IMR-90 (cell line): ENCODE measurements around the gene EML4. TPM values are rescaled to one million over a fixed set of nuclear protein-coding genes. Genes with fewer than 3 reads are reported as not detected.

Experiments
- ATAC-seq: fragments of 200-7000 bp; cut with Tn5 transposase; 2 replicates; pipeline ENCODE4 v1.9.1; 2020; ENCODE audit warnings: low read depth, mild to moderate bottlenecking, moderate library complexity
- BruUV-seq: library from RNA; stranded (reverse); fragments of 400-500 nt; replicated peaks from 2 replicates; lab custom pipeline; 2021; lab: Mats Ljungman, UMichigan
- CTCF ChIA-PET: fragments of 300-600 bp; formaldehyde crosslinking; extraction: SDS; loops from one replicate; lab custom pipeline; 2021; ENCODE audit warnings: antibody characterized with exemption; lab: Yijun Ruan, JAX
- POLR2A ChIA-PET: fragments of 300-600 bp; sonication (Branson Sonifier 250); formaldehyde crosslinking; loops from one replicate; lab custom pipeline; 2022; ENCODE audit warnings: antibody characterized with exemption; ENCODE audit not compliant: unreplicated experiment; lab: Charles Lee
- DNase-seq: peaks from one replicate; pipeline ENCODE4 v3.0.0; 2013
- H2AFZ ChIP-seq: replicated peaks from 2 replicates; pipeline ENCODE3; 2013; ENCODE audit warnings: low read length, mild to moderate bottlenecking; ENCODE audit not compliant: poor library complexity
- H2AK5ac ChIP-seq: 2 replicates; pipeline ENCODE4 v1.6.1; 2013; ENCODE audit warnings: low read depth, low read length, inconsistent platforms
- H2AK9ac ChIP-seq: replicated peaks from 2 replicates; pipeline ENCODE3; 2013; ENCODE audit warnings: mild to moderate bottlenecking, low read depth, low read length, moderate library complexity; ENCODE audit not compliant: poor library complexity
- H2BK120ac ChIP-seq: 2 replicates; pipeline ENCODE4 v1.6.1; 2013; ENCODE audit warnings: low read depth, low read length, inconsistent platforms
- H2BK15ac ChIP-seq: 3 replicates; pipeline ENCODE4 v1.6.1; 2013; ENCODE audit warnings: low read depth, low read length, inconsistent platforms
- H2BK20ac ChIP-seq: 2 replicates; pipeline ENCODE4 v1.6.1; 2013; ENCODE audit warnings: low read depth, mild to moderate bottlenecking, inconsistent platforms, low read length, moderate library complexity
- H2BK5ac ChIP-seq: 2 replicates; pipeline ENCODE4 v1.6.1; 2013; ENCODE audit warnings: mild to moderate bottlenecking, low read depth, low read length, inconsistent platforms; ENCODE audit not compliant: poor library complexity, severe bottlenecking
- H3K14ac ChIP-seq: replicated peaks from 2 replicates; pipeline ENCODE4 v1.6.1; 2013; ENCODE audit warnings: low read depth, low read length, inconsistent platforms
- H3K18ac ChIP-seq: 2 replicates; pipeline ENCODE4 v1.6.1; 2013; ENCODE audit warnings: low read depth, low read length, control low read depth
- H3K23ac ChIP-seq: 2 replicates; pipeline ENCODE4 v1.6.1; 2013; ENCODE audit warnings: low read depth, low read length, inconsistent platforms
- H3K27ac ChIP-seq: 2 replicates; pipeline ENCODE4 v1.5.1; 2013; ENCODE audit warnings: mild to moderate bottlenecking, control low read depth, low read length; ENCODE audit not compliant: insufficient read depth
- H3K27me3 ChIP-seq: 2 replicates; pipeline ENCODE4 v1.6.1; 2013; ENCODE audit warnings: low read length; ENCODE audit not compliant: control insufficient read depth, insufficient read depth
- H3K36me3 ChIP-seq: 2 replicates; pipeline ENCODE4 v1.6.1; 2013; ENCODE audit warnings: low read length, mixed read lengths; ENCODE audit not compliant: control insufficient read depth, insufficient read depth
- H3K4ac ChIP-seq: 2 replicates; pipeline ENCODE4 v1.6.1; 2013; ENCODE audit warnings: low read depth, low read length, inconsistent platforms
- H3K4me1 ChIP-seq: 2 replicates; pipeline ENCODE4 v1.6.1; 2013; ENCODE audit warnings: low read length, mixed read lengths; ENCODE audit not compliant: control insufficient read depth, insufficient read depth
- H3K4me2 ChIP-seq: 2 replicates; pipeline ENCODE4 v1.6.1; 2013; ENCODE audit warnings: low read depth, mild to moderate bottlenecking, control low read depth, low read length, moderate library complexity
- H3K4me3 ChIP-seq: 2 replicates; pipeline ENCODE4 v1.5.1; 2013; ENCODE audit warnings: low read depth, mild to moderate bottlenecking, control low read depth, low read length, moderate library complexity; ENCODE audit not compliant: insufficient read depth
- H3K56ac ChIP-seq: 2 replicates; pipeline ENCODE4 v1.6.1; 2013; ENCODE audit warnings: low read length, inconsistent platforms; ENCODE audit not compliant: insufficient read depth; ENCODE audit errors: extremely low read depth
- H3K79me1 ChIP-seq, 2 experiments: 2 replicates each; pipeline ENCODE4 v1.6.1; 2013; ENCODE audit warnings: low read length in 2 of 2, inconsistent platforms in 1 of 2, low read depth in 1 of 2
- H3K9ac ChIP-seq: 2 replicates; pipeline ENCODE4 v1.6.1; 2013; ENCODE audit warnings: low read depth, low read length, control low read depth
- H3K9me1 ChIP-seq: 2 replicates; pipeline ENCODE4 v1.6.1; 2013; ENCODE audit warnings: low read length, inconsistent platforms; ENCODE audit not compliant: insufficient read depth
- H3K9me3 ChIP-seq: 2 replicates; pipeline ENCODE4 v1.6.1; 2013; ENCODE audit warnings: low read length; ENCODE audit not compliant: control insufficient read depth, insufficient read depth
- H4K20me1 ChIP-seq: 2 replicates; pipeline ENCODE4 v1.6.1; 2013; ENCODE audit warnings: low read length, inconsistent platforms; ENCODE audit not compliant: insufficient read depth
- H4K5ac ChIP-seq: 2 replicates; pipeline ENCODE4 v1.6.1; 2013; ENCODE audit warnings: mild to moderate bottlenecking, low read depth, low read length, control low read depth
- H4K8ac ChIP-seq, 2 experiments: 2 replicates each; pipeline ENCODE4 v1.6.1; 2013; ENCODE audit warnings: low read depth in 2 of 2, low read length in 2 of 2, control low read depth in 1 of 2, inconsistent platforms in 1 of 2
- H4K91ac ChIP-seq: 2 replicates; pipeline ENCODE4 v1.6.1; 2013; ENCODE audit warnings: low read depth, low read length, inconsistent platforms; ENCODE audit not compliant: insufficient read depth
- RAD21 ChIP-seq: IDR thresholded peaks from 2 replicates; pipeline ENCODE4 v1.6.1; 2012; ENCODE audit warnings: low read length, improper control_type of control experiment
- USF2 ChIP-seq: fragments of 150-350 bp; IDR thresholded peaks from 2 replicates; pipeline ENCODE4 v1.6.1; 2017; ENCODE audit warnings: mild to moderate bottlenecking, antibody characterized with exemption, low read length, low read depth
- WGBS, 2 experiments: methylation state at CpG; one replicate each; pipeline versions ENCODE4 v1.1.5 to v1.1.7; 2013; ENCODE audit warnings: missing lambda C conversion rate in 2 of 2; ENCODE audit not compliant: insufficient read length in 1 of 2; ENCODE audit errors: extremely low coverage in 2 of 2; 5-methylcytosine and 5-hydroxymethylcytosine counted together
- dilution Hi-C: fragments of 300-500 bp; cut with HindIII; formaldehyde crosslinking; loops from one replicate; pipeline ENCODE4 v1.14.3; 2018; ENCODE audit warnings: low sequenced_read_pairs; ENCODE audit not compliant: unreplicated experiment
- in situ Hi-C: fragments of 300-500 bp; cut with MboI; formaldehyde crosslinking; loops from 3 replicates; pipeline ENCODE4 v1.14.3; 2019; ENCODE audit warnings: low sequenced_read_pairs, inconsistent platforms, mixed read lengths
- intact Hi-C: fragments of 100-400 bp; cut with micrococcal nuclease; formaldehyde crosslinking; loops from 2 replicates; pipeline ENCODE4 v1.10.0; 2022
- polyA plus RNA-seq, 3 experiments: library from polyadenylated mRNA; depleted of rRNA; stranded (reverse); fragments of >200 nt; gene quantifications; 2 replicates each; pipeline ENCODE4 v1.2.3, GENCODE V29; 2012; ENCODE audit warnings: low replicate concordance in 1 of 3
- total RNA-seq: library from RNA; depleted of rRNA; stranded (reverse); fragments of >200 nt; gene quantifications from 2 replicates; pipeline ENCODE4 v1.2.3, GENCODE V29; 2012

Gene EML4
- total and polyA plus RNA-seq, 2 of the 4 experiments (the other 2 are of a cell fraction): 29.7 to 73.7 TPM

DNA sequence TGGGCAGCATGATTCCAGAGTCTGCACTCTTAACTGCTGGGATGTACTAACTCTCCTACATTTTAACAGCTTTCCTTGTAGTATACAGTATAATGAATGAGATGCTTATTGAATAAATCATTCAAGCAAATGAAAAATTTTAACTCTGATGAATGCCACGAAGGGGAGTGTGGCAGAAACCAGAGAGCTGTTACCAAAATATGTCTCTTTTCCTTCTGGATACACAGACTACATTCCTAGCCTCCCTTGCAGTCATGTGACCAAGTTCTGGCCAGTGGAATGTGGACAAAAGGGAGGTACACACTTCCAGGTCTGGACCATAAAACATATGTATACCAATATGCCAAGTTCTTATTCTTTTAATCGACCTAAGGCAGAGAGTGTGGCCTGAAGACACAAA is 1.7 kb upstream of the EML4 start:
- H3K36me3 ChIP-seq: no peaks in the 10 kb centered on the region; the same call in 1 of the 2 replicates
- H2AK5ac ChIP-seq: no peak overlapping the region
- H3K18ac ChIP-seq: 0 out of 2 replicates have a peak overlapping the region, but pooled peaks have one; percentile 20
- peaks cover 18% of the 10 kb centered on the region for H4K20me1 ChIP-seq
- H3K4me1 ChIP-seq: peaks cover 11% of the 10 kb centered on the region
- whole genome bisulfite sequencing, 2 experiments: no CpG with 5 or more reads among the region's 2 CpGs
- no peak overlapping the region for H3K56ac ChIP-seq
- no peak overlapping the region; the same call in 1 of the 2 replicates for H3K23ac ChIP-seq
- peak overlapping the region; percentile 5; the same call in 1 of the 2 replicates for H3K4me2 ChIP-seq
- H3K4me3 ChIP-seq: no peak overlapping the region
- no peak overlapping the region for H2BK15ac ChIP-seq
- H3K9me3 ChIP-seq: no peaks in the 10 kb centered on the region
- H3K9ac ChIP-seq: no peak overlapping the region; the same call in 1 of the 2 replicates
- H4K91ac ChIP-seq: no peak overlapping the region
- H3K9me1 ChIP-seq: 0 out of 2 replicates have a peak, but pooled peaks cover 7% of the 10 kb centered on the region
- H3K14ac ChIP-seq: peak overlapping the region; percentile 69; the same call in 1 of the 2 replicates
- H3K79me1 ChIP-seq: peaks cover 10 to 26% of the 10 kb centered on the region in 2 experiments; a peak in 3 of 4 replicates
- no peaks in the 10 kb centered on the region for H3K27me3 ChIP-seq
- no peak overlapping the region for H3K4ac ChIP-seq
- peak; percentile 61; the same call in 1 of the 2 replicates for TF ChIP-seq USF2
- TF ChIP-seq RAD21: no peak
- H2BK5ac ChIP-seq: peak overlapping the region; percentile 23
- H2BK120ac ChIP-seq: peak overlapping the region; percentile 18; the same call in 1 of the 2 replicates
- H2AFZ ChIP-seq: no peak overlapping the region
- DNase-seq (no peak), ATAC-seq (no peak)
- no TSS peak for BruUV-seq
- intact Hi-C loops: no loop called here
- H3K27ac ChIP-seq: no peak overlapping the region
- dilution Hi-C loops: no loop called here
- CTCF ChIA-PET: interaction anchor here (0.9 kb wide), 1 partner anchor 28 kb away, joined by 3 read pairs; no protein-coding TSS in a partner anchor
- no peak overlapping the region for H2BK20ac ChIP-seq
- H4K8ac ChIP-seq: peak overlapping the region in 1 of 2 experiments; percentile 35; a peak in 2 of 4 replicates
- H4K5ac ChIP-seq: peak overlapping the region; percentile 26; the same call in 1 of the 2 replicates
- H2AK9ac ChIP-seq: no peak overlapping the region
- in situ Hi-C loops: no loop called here
- POLR2A ChIA-PET: interaction anchor here (0.6 kb wide), 1 partner anchor 23 kb away, joined by 3 read pairs; no protein-coding TSS in a partner anchor
